ENCODE data around the gene ZBTB37.
"Not testable (repeated sequence)": the region's sequence is repeated elsewhere in the genome, so short reads cannot be mapped to it uniquely, and the experiment has no call there.

ZBTB37 gene

DNA sequence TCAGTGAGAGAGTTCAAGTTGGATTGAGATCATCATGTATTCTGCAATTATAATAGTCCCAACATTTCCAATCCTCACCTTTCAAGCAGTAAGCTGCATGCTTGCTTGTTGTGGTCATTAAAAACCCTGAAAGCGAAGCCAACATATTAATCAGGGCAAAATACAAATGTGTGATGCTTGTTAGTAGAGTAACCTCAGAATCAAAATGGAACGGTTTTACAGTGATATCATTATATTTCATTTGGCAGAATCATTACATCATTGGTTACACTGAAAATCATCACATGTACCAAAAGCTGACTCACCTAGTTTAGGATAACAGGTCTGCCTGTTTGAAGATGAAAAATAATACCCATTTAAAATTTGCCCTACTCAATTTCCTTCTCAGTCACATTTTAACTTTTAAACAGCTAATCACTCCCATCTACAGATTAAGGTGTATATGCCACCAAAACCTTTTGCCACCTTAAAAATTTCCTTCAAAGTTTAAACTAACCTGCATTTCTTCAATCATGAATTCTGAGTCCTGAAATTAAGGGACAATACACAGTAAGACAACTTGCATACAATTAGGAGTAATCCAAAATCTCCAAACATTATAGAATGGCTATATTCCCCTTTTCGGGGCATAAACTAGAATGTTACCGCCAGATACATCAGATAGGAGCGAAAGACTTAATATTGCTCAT, 3.9 kb upstream of the ZBTB37 start:
- no peak for DNase-seq
- intact Hi-C loops (cut with DNase I): no loop called here

DNA sequence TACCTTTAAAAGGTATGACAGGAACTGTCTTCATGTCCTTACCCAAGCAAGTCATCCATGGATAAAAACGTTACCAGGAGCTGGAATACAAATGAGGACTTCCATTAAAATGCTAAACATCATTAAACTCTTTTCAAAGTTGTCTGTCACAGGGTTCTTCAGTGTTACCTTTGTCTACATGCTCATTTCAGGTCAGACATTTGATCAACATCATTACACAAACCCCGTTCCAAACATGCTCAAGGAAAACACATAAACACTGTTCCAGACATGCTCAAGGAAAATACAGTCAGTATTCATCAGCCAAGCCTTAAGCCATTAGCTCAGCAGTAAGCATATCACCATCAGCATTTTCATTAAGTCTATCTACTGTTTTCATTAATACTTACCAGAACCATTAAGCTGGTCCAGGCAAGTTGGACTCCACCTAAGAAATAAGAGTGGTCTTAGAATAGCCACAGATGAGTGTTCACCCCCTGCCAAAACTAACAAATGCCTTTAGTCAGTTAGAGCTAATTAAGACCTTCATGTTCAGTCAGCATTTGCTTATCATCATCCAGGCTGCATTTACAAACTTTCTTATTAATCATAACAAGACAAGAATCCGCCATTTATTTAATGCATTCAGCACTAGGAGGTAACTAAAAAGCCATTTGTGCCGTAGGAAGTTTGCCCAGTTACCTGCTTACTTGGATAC, 2.6 kb upstream of the ZBTB37 start:
- no peak for DNase-seq

DNA sequence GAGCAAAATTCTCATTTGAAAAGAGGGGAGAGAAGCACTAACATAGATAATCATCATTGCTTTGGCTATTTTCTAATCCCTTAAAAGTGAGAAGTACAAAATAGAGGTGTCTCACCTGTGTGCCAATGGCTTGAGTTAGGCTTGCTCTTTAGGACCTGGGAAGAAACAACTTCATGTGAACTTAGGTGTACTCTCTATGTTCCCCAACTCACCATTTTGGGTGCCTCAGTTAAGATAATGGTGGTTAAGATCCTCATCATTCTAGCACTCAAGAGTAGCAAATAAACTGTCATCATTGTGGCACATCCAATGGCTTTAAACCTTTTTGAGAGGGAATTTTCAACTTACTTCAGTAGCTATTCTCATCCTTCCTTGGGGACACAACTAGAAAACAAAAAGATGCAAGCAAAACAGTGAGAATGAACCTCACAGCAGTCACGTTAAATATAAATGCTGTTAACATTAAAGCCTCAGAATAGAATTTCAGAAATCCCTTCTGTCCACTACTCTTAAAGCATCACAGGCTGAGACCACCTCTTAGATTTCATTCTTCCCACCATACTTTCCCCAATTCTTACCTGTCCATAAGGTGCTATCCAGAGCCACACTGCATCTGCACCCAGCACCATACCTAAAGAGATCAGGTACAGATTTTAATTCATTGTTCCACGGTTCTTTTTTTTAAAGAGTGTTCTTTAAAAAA, 1.6 kb upstream of the ZBTB37 start:
- intact Hi-C loops (cut with DNase I): loop anchor here (2.0 to 5.0 kb wide), 2 partner anchors 42 to 156 kb away; partner anchors contain the start of genes CENPL, DARS2 and RC3H1
- DNase-seq: no peak

More for the DNA sequence above, 2.6 kb upstream of the ZBTB37 start:
- intact Hi-C loops (cut with DNase I): loop anchor here (2.0 to 5.0 kb wide), 2 partner anchors 41 to 157 kb away; partner anchors contain the start of genes CENPL, DARS2 and RC3H1

DNA sequence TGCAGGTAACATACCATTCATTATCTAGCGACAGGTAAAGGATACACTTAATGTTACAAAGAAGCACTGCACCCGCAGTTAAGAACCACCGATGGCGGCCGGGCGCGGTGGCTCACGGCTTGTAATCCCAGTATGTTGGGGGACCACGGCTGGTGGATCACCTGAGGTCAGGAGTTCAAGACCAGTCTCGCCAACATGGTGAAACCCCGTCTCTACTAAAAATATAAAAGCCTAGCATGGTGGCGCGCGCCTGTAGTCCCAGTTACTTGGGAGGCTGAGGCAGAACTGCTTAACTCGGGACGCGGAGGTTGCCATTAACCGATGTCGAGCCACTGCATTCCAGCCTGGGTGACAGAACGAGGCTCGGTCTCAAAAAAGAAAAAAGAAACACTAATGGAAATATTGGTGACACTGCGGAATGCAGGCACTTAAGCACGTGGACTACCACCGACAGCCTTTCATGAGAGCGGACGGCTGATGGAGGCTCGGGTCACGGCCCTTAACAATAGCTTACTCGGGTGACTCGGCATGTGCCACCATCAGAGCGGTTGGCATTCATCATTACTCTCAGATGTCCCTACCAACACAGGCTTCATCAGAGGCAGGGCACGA, 933 bp upstream of the ZBTB37 start:
- DNase-seq: peak in 3 of 10 donors; percentile 23 to 75 (median 71)
- intact Hi-C loops (cut with DNase I): loop anchor here (2.0 to 5.0 kb wide), 2 partner anchors 42 to 155 kb away; partner anchors contain the start of genes CENPL, DARS2 and RC3H1

DNA sequence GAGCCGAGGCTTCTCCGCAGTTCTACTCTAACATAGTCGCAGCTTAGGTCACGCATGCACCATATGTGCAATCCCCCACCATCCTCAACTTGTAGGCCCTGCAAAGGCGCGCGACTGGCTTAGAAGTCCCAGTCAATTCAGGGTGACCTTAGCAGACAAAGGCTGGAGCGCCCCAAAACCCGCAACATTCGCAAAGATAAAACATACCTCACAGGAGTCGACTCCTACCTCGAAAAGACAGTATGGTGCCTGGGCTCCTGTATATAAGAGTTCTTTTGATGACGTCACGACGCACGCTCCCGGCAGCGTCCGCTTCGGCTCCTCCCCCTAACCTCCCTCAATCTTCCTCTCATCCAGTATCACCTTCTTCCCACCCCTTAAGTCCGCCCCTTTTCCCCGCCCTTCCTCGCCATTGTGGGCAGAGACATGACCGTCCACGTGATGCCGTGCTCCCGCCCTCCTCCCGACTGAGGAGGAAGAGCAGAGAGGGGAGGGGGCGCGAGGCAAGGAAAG, 371 bp upstream of the ZBTB37 start, which contains the start of gene GAS5:
GAS5 (minus strand) TSS at position 237 of the 513 bp plus-strand sequence.
- DNase-seq: peak; percentile 95 to 100 (median 97)
- intact Hi-C loops (cut with DNase I): loop anchor here (2.0 to 5.0 kb wide), 3 partner anchors 43 to 291 kb away; partner anchors contain the start of genes CENPL, DARS2, RABGAP1L and RC3H1

DNA sequence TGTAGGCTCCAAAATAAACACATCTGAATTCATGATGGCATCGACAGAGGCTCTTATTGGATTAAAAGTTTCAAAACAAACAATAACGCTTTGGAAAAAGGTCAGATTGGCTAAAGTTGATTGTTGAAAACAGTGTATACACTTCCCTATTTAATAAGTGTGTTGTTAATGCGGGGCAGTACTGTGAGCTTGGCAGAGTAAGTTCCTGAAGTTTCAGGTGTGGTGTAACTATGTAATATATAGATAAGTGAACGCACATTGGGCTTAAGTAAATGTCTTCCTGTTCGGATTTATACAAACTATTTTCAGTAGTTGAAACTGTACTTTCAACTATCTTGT, 810 bp downstream of the ZBTB37 start:
- intact Hi-C loops (cut with DNase I): loop anchor here (2.0 to 5.0 kb wide), 2 partner anchors 153 to 290 kb away; partner anchors contain the start of genes RABGAP1L and RC3H1
- DNase-seq: no peak

DNA sequence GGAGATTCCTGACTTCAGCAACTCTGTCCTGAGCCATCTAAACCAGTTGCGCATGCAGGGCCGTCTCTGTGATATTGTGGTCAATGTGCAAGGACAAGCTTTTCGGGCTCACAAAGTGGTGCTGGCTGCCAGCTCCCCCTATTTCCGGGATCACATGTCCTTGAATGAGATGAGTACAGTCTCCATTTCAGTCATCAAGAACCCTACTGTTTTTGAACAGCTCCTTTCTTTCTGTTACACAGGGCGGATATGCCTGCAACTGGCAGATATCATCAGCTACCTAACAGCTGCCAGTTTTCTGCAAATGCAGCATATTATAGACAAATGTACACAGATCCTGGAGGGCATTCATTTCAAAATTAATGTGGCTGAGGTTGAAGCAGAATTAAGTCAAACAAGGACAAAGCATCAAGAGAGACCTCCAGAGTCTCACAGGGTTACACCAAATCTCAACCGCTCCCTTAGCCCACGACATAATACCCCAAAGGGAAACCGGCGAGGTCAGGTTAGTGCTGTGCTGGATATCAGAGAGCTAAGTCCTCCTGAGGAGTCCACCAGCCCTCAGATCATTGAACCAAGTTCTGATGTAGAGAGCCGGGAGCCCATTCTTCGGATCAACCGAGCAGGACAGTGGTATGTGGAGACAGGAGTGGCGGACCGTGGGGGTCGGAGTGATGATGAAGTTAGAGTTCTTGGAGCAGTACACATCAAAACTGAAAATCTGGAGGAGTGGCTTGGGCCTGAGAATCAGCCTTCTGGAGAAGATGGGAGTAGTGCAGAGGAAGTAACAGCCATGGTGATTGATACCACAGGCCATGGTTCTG, 2.3 kb downstream of the ZBTB37 start:
- DNase-seq: peak in 5 of 10 donors; percentile 26 to 85 (median 46)
- intact Hi-C loops (cut with DNase I): no loop called here

DNA sequence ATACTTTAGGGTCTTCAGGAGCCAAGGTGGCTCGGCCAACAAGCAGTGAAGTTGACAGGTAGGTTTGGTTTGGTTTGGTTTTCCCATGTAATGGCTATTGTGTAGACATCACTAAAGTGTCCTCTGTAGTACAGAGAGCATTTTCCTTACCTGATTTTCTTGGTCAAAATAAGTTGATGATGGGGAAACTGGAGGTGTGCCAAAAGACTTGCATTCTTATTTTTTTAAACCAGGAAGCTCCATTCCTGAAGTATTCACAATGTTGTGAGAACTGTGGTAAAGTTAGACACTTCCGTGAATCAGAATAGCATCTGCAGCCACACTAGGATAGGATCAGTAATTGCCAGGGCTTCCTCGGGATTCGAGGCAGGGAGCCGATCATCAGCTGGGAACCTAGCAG, 2.9 kb downstream of the ZBTB37 start:
- no peak for DNase-seq
- intact Hi-C loops (cut with DNase I): no loop called here

DNA sequence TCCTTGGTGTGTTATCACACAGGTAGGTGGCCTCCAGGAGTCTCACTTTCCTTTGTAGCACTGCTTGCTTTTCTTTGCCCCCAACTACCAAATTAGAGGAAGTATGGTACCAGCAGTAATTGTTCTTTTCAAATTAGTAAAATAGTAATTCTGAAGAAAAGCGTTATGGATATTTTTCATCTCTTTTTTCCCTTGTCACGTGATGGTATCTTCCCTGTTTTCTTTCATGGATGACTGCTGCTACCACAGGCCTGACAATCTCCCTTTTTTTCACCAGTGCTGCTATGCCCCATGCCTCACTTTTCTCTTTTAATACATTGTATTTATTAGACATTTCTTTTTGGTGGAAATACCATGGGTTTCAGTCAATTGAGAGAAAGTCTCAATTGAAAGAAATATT, 3.3 kb downstream of the ZBTB37 start:
- intact Hi-C loops (cut with DNase I): no loop called here
- DNase-seq: no peak

DNA sequence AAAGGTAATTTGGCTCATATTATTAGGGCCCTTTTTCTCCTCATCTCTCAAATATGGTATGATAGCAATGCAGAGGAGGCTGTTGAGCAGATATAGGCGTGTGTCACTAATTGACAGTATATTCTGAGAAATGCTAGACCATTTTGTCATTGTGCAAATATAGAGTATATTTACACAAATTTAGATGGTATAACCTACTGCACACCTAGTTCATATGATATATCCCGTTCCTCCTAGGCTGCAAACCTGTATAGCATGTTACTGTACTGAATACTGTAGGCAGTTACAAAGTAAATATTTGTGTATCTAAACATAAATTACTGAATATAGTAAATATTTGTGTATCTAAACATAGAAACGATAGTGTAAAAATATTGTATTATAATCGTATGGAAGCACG, 8.6 kb downstream of the ZBTB37 start:
- DNase-seq: no peak
- intact Hi-C loops (cut with DNase I): loop anchor here (5.0 kb wide), 1 partner anchor 141 kb away; no protein-coding TSS in a partner anchor

DNA sequence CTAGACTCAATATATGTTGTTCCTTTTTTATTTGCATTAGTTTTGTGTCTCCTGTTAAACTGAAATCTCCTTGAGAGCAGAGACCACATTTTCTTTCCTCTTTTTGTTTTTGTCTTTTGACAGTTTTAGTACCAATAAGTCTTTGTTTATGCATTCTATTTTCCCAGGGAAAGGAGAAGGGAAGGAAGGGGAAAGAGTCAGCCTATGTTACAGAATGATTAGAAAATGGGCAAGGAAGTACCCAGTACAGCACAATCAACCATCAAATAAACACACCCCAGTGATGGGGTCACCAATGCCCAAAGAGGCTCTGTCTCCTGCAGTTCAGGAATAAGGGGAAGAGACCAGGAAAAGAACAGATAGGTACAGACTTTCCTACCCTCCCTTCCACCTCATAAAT, 10.1 kb downstream of the ZBTB37 start:
- intact Hi-C loops (cut with DNase I): loop anchor here (5.0 kb wide), 1 partner anchor 139 kb away; no protein-coding TSS in a partner anchor
- no peak for DNase-seq

DNA sequence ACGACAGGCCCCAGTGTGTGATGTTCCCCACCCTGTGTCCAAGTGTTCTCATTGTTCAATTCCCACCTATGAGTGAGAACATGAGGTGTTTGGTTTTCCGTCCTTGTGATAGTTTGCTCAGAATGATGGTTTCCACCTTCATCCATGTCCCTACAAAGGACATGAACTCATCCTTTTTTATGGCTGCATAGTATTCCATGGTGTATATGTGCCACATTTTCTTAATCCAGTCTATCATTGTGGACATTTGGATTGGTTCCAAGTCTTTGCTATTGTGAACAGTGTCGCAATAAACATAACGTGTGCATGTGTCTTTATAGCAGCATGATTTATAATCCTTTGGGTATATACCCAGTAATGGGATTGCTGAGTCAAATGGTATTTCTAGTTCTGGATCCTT, 12.9 kb downstream of the ZBTB37 start:
- intact Hi-C loops (cut with DNase I); DNase-seq: not testable (repeated sequence)

DNA sequence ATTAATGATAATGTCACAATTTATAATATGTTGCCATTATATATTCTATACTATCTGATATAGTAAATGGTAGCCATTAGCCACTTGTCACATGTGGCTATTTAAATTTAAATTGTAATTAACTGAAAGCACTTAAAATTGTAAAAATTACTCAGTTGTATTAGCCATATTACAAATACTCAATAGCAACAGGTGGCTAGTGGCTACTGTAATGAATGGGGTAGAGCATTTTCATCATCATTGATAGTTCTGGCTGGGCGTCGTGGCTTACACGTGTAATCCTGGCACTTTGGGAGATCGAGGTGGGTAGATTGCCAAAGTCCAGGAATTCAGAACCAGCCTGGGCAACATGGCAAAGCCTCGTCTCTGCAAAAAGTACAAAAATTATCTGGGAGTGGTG, 16.5 kb downstream of the ZBTB37 start:
- intact Hi-C loops (cut with DNase I): no loop called here
- no peak for DNase-seq

DNA sequence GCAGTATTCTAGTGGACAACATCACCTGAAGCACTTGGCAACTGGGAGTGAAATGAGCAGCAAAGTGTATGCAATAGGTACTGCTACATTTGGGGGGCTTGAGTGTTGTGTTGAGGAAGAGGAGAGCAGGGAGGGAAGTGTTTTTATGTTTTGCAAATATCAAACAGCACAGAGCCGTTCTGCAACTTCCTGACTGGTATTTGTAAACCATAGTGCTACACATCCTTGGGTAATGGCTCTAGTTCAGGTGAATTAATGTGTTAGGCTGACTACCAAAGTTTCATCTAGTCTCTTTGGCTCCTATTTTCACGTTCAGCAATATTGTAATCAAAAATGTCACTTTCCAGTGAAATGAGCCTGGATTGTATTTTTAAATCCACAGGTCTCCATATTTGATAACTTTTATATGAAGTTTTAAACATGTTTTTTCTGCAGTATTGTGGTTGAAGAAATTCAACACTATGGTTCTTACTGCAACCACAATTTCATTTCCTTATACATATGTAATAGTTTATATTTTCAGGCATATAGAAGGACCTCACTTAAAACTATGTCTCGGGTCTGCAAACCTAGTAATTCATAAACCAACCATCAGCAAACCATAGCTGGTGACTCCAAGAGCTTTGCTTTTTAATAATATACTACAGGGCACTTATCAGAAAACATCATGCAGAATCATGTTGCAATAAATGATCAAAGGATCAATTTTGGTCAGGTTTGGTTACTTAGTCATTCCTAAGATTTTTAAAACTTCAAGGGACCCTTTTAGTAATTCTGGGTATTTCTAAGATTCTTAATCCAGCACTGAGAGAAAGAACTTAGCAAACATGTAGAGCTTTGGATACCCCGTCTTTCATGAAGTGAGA, 18.8 kb downstream of the ZBTB37 start:
- intact Hi-C loops (cut with DNase I): no loop called here
- no peak for DNase-seq

DNA sequence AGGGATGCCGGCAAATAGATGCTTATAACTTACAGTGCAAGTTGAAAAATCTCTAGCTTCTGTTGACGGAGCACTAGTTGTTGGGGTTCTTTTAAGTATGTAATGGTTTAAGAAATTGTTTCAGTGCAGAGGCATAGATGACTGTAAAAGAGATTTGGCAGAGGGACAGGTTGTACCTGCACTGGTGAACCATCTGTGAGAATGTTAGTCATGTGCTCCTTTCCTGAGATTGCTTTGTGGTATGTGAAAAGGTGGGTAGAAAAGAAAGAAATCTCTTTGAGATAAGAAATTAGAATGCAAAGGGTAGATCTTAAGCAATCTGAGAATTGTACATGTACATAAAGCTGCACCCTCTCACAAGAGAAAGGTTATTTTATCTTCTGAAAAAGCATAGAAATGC, 19.4 kb downstream of the ZBTB37 start:
- intact Hi-C loops (cut with DNase I): no loop called here
- no peak for DNase-seq

DNA sequence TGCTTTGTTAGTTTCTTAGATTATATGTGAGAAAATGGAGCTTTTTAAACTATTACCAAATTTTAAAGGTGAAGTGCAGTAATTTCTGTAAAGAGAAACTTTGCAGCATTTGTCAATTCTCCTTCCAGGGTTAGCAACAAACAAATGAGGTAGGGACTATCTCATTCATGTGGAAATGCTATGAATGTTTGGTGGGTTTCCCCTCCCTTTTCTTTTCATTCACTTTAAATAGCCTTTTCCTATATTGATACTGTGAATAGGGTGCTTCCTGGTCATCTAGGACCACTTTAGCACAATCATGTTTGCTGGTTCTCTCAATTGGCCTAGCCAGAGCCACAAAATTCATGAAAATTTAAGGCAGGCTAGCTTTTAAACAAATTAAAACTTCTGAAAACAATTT, 20.6 kb downstream of the ZBTB37 start:
- intact Hi-C loops (cut with DNase I): no loop called here
- no peak for DNase-seq

DNA sequence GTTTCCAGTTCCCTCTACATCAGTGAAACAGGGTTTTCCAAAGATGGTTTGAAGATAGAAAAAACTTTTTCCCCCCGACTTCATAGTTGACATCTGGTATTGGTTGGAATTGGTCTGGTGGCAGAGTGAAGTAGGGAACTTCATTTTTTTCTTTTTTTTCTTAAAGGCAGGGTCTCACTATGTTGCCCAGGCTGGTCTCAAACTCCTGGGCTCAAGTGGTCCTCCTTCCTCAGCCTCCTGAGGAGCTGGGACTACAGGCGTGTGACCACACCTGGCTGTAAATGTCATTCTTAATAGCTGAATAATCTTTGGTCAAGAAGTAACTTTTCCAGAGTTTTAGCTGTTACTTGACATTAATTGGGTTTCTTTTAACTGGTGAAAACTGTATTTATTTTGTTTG, 21.7 kb downstream of the ZBTB37 start:
- DNase-seq: no peak
- intact Hi-C loops (cut with DNase I): no loop called here

DNA sequence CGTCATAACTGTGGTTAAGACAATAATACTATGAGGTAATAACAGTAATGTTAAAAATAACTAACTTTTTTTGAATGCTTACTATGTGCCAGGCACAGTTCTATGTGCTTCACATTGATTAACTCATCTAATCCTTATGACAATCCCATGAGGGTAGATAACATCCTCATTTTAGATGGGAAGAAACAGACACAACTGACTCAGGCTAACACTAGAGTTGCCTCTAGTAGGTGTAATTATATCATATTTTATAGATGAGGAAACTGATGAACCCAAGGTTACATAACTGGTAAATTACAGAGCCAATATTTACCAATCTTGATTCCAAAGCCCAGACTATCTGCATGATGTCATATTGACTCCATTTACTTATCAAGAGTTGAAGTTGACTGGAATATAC, 25.4 kb downstream of the ZBTB37 start:
- DNase-seq: no peak
- intact Hi-C loops (cut with DNase I): no loop called here

DNA sequence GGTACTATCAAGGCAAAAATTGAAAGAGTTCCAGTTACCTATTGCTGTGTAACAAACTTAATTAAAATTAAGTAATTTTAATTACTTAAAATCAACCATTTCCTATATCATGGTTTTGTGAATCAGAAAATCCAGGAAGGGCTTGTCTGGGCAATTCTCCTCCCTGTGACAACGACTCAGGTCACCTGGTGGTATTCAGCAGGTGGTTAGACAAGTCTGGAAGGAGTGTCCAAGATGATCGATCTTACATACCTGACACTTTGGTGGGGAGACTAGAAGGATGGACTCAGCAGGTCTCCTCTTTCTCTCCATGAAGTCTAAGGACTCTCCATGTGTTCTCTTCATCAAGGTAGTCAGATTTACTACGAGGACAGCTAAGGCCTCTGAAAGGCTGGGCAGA, 26.0 kb downstream of the ZBTB37 start:
- no peak for DNase-seq
- intact Hi-C loops (cut with DNase I): no loop called here

Data from posterior cingulate gyrus (tissue), 11 donors.